Heart left ventricle (tissue), 16 donors: ENCODE measurements around the gene ITGA11. TPM values are rescaled to one million over a fixed set of nuclear protein-coding genes. Genes with fewer than 3 reads are reported as not detected.

Experiments
- ATAC-seq, 4 donors: fragments of 200-7000 bp; cut with Tn5 transposase; one replicate each; pipeline ENCODE4 v1.9.1; 2020 to 2022; ENCODE audit warnings: moderate library complexity in 4 of 4, mild to moderate bottlenecking in 3 of 4, moderate number of reproducible peaks in 1 of 4
- DNase-seq, 5 donors: peaks; one replicate each; pipeline ENCODE4 v3.0.0-alpha.2; 2020
- H3K27ac ChIP-seq, 12 donors: fragments of 200-600 bp; sonication (generic) in 4 of 12; one replicate each; pipeline versions ENCODE4 v1.5.0 to v1.8.0; 2016 to 2022; ENCODE audit warnings: mild to moderate bottlenecking in 2 of 12
- H3K27me3 ChIP-seq, 9 donors: fragments of 200-600 bp; sonication (generic) in 2 of 9; one replicate each; pipeline versions ENCODE4 v1.5.1 to v1.8.0; 2016 to 2022; ENCODE audit warnings: mild to moderate bottlenecking in 3 of 9
- H3K36me3 ChIP-seq, 9 donors: fragments of 200-600 bp; sonication (generic) in 2 of 9; one replicate each; pipeline versions ENCODE4 v1.5.0 to v1.8.0; 2018 to 2022; ENCODE audit warnings: mild to moderate bottlenecking in 2 of 9
- H3K4me1 ChIP-seq, 12 donors: fragments of 200-600 bp; sonication (generic) in 4 of 12; one replicate each; pipeline versions ENCODE4 v1.5.0 to v1.8.0; 2016 to 2022; ENCODE audit warnings: mild to moderate bottlenecking in 3 of 12
- H3K4me3 ChIP-seq, 12 donors: fragments of 200-600 bp; sonication (generic) in 4 of 12; one replicate each; pipeline versions ENCODE4 v1.5.0 to v1.8.0; 2017 to 2022; ENCODE audit warnings: mild to moderate bottlenecking in 9 of 12, moderate library complexity in 4 of 12
- H3K9me3 ChIP-seq, 12 donors: fragments of 200-600 bp; sonication (generic) in 4 of 12; one replicate each; pipeline versions ENCODE4 v1.5.0 to v1.8.0; 2016 to 2022; ENCODE audit warnings: mild to moderate bottlenecking in 1 of 12
- POLR2A ChIP-seq, 2 donors: fragments of 450-650 bp; IDR thresholded peaks; one replicate each; pipeline ENCODE4 v1.6.1; 2017; ENCODE audit warnings: antibody characterized with exemption in 2 of 2, mild to moderate bottlenecking in 2 of 2, moderate library complexity in 2 of 2
- WGBS, 4 donors: extraction: QIAGEN DNeasy Blood & Tissue Kit in 2 of 4; methylation state at CpG; one replicate each; pipeline versions ENCODE4 v1.1.5 to v1.1.7; 2013 to 2018; 5-methylcytosine and 5-hydroxymethylcytosine counted together
- intact Hi-C, 10 donors: fragments of 100-400 bp; cut with DNase I; formaldehyde crosslinking; loops; one replicate each; pipeline versions ENCODE4 v1.11.1 to v1.14.2; 2022
- polyA plus RNA-seq, 2 donors: library from polyadenylated mRNA; stranded (reverse); fragments of 200-250 nt; gene quantifications; one replicate each; pipeline ENCODE4 v1.2.3, GENCODE V29; 2013
- total RNA-seq, 9 donors: library from RNA; depleted of rRNA in 2 of 9; stranded (reverse); fragments of >200 nt in 2 of 9; fragmentation: NEBNext Ultra II Directional in 3 of 9; extraction: Animal tissue kit (Norgen Biotek cat#: 25700) in 3 of 9; gene quantifications; one replicate each; pipeline versions ENCODE4 v1.1.0 to v1.2.4, GENCODE V29; 2016 to 2023
- TF ChIP-seq, protein P1 (sequence below), 12 donors: fragments of 200-600 bp; sonication (generic) in 4 of 12; IDR thresholded peaks; one replicate each; pipeline versions ENCODE4 v1.5.0 to v1.8.0; 2018 to 2022; ENCODE audit warnings: antibody characterized with exemption in 12 of 12, mild to moderate bottlenecking in 5 of 12
- donor health status: ischemic (EF 13 %, LVEDD 7.1; RV severe dilation, severe dysfunction).
- donor health status: healthy with polysubstance abuse.
- donor health status: DM: no; HTN: yes; CAD: no.
- donor health status: DM: no; HTN: no; CAD: no.
- donor health status: ischemic (EF 25% LVEDD 6.9; RV normal size, moderate dysfunction).
- donor health status: ischemic (EF 25% LVEDD 5.7; RV mildly dilated, moderate dysfunction).
- donor health status: healthy.
- donor health status: DM: yes; HTN: yes; CAD: no.
- donor health status: ischemic (EF 35%, LVEDD 5.7; RV mildly dilated, moderate dysfunction).
- donor health status: nonischemic (EF 11% LVEDD 7.7; RV severe dilation, severe dysfunction).
- donor health status: DM: yes; HTN: yes; CAD: no.
- donor health status: PGD.
- donor health status: ischemic (EF 29% LVEDD 5.4; RV normal size, mild dysfunction).
- donor health status: nonischemic (EF 23%, LVEDD 6.1; RV moderate dilation, normal function).

ITGA11 gene
- total and polyA plus RNA-seq, 11 donors, result 2.1 to 35.5 (median 12.1) TPM

GRCh38 chr15:68365770-68366169 lies 66.2 kb downstream of the ITGA11 start:
- peaks cover 24 to 86% (median 63%) of the 10 kb centered on the region in 12 donors for H3K4me1 ChIP-seq
- TF ChIP-seq, protein P1, sequence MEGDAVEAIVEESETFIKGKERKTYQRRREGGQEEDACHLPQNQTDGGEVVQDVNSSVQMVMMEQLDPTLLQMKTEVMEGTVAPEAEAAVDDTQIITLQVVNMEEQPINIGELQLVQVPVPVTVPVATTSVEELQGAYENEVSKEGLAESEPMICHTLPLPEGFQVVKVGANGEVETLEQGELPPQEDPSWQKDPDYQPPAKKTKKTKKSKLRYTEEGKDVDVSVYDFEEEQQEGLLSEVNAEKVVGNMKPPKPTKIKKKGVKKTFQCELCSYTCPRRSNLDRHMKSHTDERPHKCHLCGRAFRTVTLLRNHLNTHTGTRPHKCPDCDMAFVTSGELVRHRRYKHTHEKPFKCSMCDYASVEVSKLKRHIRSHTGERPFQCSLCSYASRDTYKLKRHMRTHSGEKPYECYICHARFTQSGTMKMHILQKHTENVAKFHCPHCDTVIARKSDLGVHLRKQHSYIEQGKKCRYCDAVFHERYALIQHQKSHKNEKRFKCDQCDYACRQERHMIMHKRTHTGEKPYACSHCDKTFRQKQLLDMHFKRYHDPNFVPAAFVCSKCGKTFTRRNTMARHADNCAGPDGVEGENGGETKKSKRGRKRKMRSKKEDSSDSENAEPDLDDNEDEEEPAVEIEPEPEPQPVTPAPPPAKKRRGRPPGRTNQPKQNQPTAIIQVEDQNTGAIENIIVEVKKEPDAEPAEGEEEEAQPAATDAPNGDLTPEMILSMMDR (IDR thresholded peaks at IDR 0.05), result no peak
- no peak for TF ChIP-seq POLR2A (IDR thresholded peaks at IDR 0.05)

DNA sequence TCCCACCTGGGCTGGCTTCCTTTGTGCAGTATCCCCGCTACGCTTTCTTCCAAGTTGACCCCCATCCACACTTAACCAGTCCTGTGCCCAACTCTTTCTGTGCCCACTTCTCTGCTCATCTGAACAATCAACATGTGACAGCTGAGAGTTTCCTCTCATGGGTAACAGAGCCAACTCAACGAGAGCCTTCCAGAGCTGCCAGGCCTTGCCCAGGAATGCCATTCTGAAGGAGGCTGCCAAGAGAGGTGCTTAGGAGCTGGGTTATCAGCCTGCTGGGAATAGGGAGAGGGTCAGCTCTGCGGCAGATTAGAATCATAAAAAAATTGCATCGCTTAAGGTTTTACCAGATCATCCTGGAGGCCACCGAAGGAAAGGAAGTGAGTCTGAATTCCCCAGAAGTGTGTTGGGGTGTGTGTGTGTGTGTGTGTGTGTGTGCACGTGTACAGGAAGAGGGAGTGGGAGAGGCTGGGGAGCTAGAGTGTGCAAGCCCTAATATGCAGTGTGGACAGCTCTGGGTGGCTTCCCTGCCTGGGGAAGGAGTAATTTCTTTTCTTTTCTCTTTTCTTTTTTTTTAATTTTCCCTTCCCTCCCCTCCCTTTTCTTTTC lies 66.7 kb downstream of the ITGA11 start:
- intact Hi-C loops, result loop anchor here in 2 of 10 donors (5.0 to 10.0 kb wide), 2 partner anchors 50 to 53 kb away; no protein-coding TSS in a partner anchor
- 20 to 25% (median 23%) methylated on average over 7 of the region's 7 CpGs for WGBS, 4 donors
- TF ChIP-seq, protein P1 (IDR thresholded peaks at IDR 0.05), result no peak
- no peak for TF ChIP-seq POLR2A (IDR thresholded peaks at IDR 0.05)
- H3K4me3 ChIP-seq, result no peak overlapping the region
- no peaks in the 10 kb centered on the region for H3K27me3 ChIP-seq
- peaks cover 24 to 89% (median 66%) of the 10 kb centered on the region in 12 donors for H3K4me1 ChIP-seq
- H3K27ac ChIP-seq, result peak overlapping the region; percentile 24 to 91 (median 86)
- peak; percentile 67 to 74 (median 70) for ATAC-seq
- DNase-seq, result peak in 2 of 5 donors; percentile 65 to 68
- no peaks in the 10 kb centered on the region for H3K9me3 ChIP-seq
- no peaks in the 10 kb centered on the region for H3K36me3 ChIP-seq

More at GRCh38 chr15:68365770-68366169, 66.2 kb downstream of the ITGA11 start:
- peak overlapping the region in 11 of 12 donors; percentile 2 to 91 (median 86) for H3K27ac ChIP-seq
- ATAC-seq (no peak), DNase-seq (peak in 1 of 5 donors; percentile 26)
- H3K27me3 ChIP-seq, result no peaks in the 10 kb centered on the region
- no peaks in the 10 kb centered on the region for H3K9me3 ChIP-seq
- no peak overlapping the region for H3K4me3 ChIP-seq
- 52 to 67% (median 55%) methylated on average over 6 of the region's 6 CpGs for WGBS, 4 donors
- no peaks in the 10 kb centered on the region for H3K36me3 ChIP-seq
- intact Hi-C loops, result loop anchor here in 3 of 10 donors (2.0 to 10.0 kb wide), 3 partner anchors 31 to 53 kb away; no protein-coding TSS in a partner anchor

DNA sequence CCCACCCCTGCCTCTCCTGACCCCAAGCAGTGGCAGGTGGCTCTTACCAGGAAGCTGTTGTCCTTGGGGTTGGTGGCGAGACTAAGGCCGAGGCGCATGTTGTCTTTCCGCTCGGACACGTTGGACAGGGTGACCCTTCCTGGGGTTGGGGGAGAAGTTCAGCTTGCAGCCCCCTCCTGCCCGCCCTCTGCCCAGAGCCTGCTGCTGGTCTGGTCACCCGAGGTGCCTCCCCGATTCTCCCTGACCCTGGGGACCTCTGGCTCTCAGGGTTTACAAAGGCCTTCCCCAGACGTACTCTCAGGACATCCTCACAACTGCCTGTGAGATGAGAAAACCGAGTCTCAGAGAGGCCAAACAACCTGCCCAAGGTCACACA lies 67.3 kb downstream of the ITGA11 start:
- DNase-seq (no peak), ATAC-seq (peak in 3 of 4 donors; percentile 1 to 11 (median 4))
- no peaks in the 10 kb centered on the region for H3K27me3 ChIP-seq
- no peak for TF ChIP-seq POLR2A (IDR thresholded peaks at IDR 0.05)
- TF ChIP-seq, protein P1 (IDR thresholded peaks at IDR 0.05), result no peak
- H3K9me3 ChIP-seq, result no peaks in the 10 kb centered on the region
- WGBS, 4 donors, result 47 to 69% (median 64%) methylated on average over 3 to 11 of the region's 11 CpGs
- peak overlapping the region; percentile 24 to 91 (median 86) for H3K27ac ChIP-seq
- no peak overlapping the region for H3K4me3 ChIP-seq
- H3K4me1 ChIP-seq, result peaks cover 24 to 89% (median 66%) of the 10 kb centered on the region in 12 donors
- no peaks in the 10 kb centered on the region for H3K36me3 ChIP-seq
- intact Hi-C loops, result loop anchor here in 2 of 10 donors (5.0 to 10.0 kb wide), 2 partner anchors 50 to 52 kb away; no protein-coding TSS in a partner anchor

- Histone ChIP-seq H3K4me3 (no peak overlapping the region), H3K36me3 (no peaks in the 10 kb centered on the region), H3K27me3 (no peaks in the 10 kb centered on the region), H3K27ac (peak overlapping the region; percentile 24 to 91 (median 86)), H3K9me3 (no peaks in the 10 kb centered on the region), H3K4me1 (peaks cover 24 to 87% (median 65%) of the 10 kb centered on the region in 12 donors)
- WGBS, 4 donors, result 26 to 44% (median 39%) methylated on average over 7 of the region's 7 CpGs
- peak; percentile 76 to 85 (median 80) for DNase-seq
- intact Hi-C loops, result loop anchor here in 1 of 10 donors (10.0 kb wide), 1 partner anchor 49 kb away; no protein-coding TSS in a partner anchor
- peak; percentile 67 to 87 (median 80) for ATAC-seq
- TF ChIP-seq, protein P1 (IDR thresholded peaks at IDR 0.05), result no peak
- no peak for TF ChIP-seq POLR2A (IDR thresholded peaks at IDR 0.05)
These were observed 67.8 kb downstream of the ITGA11 start for GRCh38 chr15:68364028-68364659.
